IMR-90 (cell line): ENCODE data around the gene RPRM. TPM values are rescaled to one million over a fixed set of nuclear protein-coding genes. Genes with fewer than 3 reads are reported as not detected.

Experiments used
- ATAC-seq: fragments of 200-7000 bp; cut with Tn5 transposase; 2 replicates; pipeline ENCODE4 v1.9.1; 2020; ENCODE audit warnings: low read depth, mild to moderate bottlenecking, moderate library complexity
- BruUV-seq: library from RNA; stranded (reverse); fragments of 400-500 nt; replicated peaks from 2 replicates; lab custom pipeline; 2021; lab: Mats Ljungman, UMichigan
- CTCF ChIA-PET: fragments of 300-600 bp; formaldehyde crosslinking; extraction: SDS; loops from one replicate; lab custom pipeline; 2021; ENCODE audit warnings: antibody characterized with exemption; lab: Yijun Ruan, JAX
- POLR2A ChIA-PET: fragments of 300-600 bp; sonication (Branson Sonifier 250); formaldehyde crosslinking; loops from one replicate; lab custom pipeline; 2022; ENCODE audit warnings: antibody characterized with exemption; ENCODE audit not compliant: unreplicated experiment; lab: Charles Lee
- DNase-seq: peaks from one replicate; pipeline ENCODE4 v3.0.0; 2013
- H2AFZ ChIP-seq: replicated peaks from 2 replicates; pipeline ENCODE3; 2013; ENCODE audit warnings: low read length, mild to moderate bottlenecking; ENCODE audit not compliant: poor library complexity
- H2AK5ac ChIP-seq: 2 replicates; pipeline ENCODE4 v1.6.1; 2013; ENCODE audit warnings: low read depth, low read length, inconsistent platforms
- H2AK9ac ChIP-seq: replicated peaks from 2 replicates; pipeline ENCODE3; 2013; ENCODE audit warnings: mild to moderate bottlenecking, low read depth, low read length, moderate library complexity; ENCODE audit not compliant: poor library complexity
- H2BK120ac ChIP-seq: 2 replicates; pipeline ENCODE4 v1.6.1; 2013; ENCODE audit warnings: low read depth, low read length, inconsistent platforms
- H2BK15ac ChIP-seq: 3 replicates; pipeline ENCODE4 v1.6.1; 2013; ENCODE audit warnings: low read depth, low read length, inconsistent platforms
- H2BK20ac ChIP-seq: 2 replicates; pipeline ENCODE4 v1.6.1; 2013; ENCODE audit warnings: low read depth, mild to moderate bottlenecking, inconsistent platforms, low read length, moderate library complexity
- H2BK5ac ChIP-seq: 2 replicates; pipeline ENCODE4 v1.6.1; 2013; ENCODE audit warnings: mild to moderate bottlenecking, low read depth, low read length, inconsistent platforms; ENCODE audit not compliant: poor library complexity, severe bottlenecking
- H3K14ac ChIP-seq: replicated peaks from 2 replicates; pipeline ENCODE4 v1.6.1; 2013; ENCODE audit warnings: low read depth, low read length, inconsistent platforms
- H3K18ac ChIP-seq: 2 replicates; pipeline ENCODE4 v1.6.1; 2013; ENCODE audit warnings: low read depth, low read length, control low read depth
- H3K23ac ChIP-seq: 2 replicates; pipeline ENCODE4 v1.6.1; 2013; ENCODE audit warnings: low read depth, low read length, inconsistent platforms
- H3K27ac ChIP-seq: 2 replicates; pipeline ENCODE4 v1.5.1; 2013; ENCODE audit warnings: mild to moderate bottlenecking, control low read depth, low read length; ENCODE audit not compliant: insufficient read depth
- H3K27me3 ChIP-seq: 2 replicates; pipeline ENCODE4 v1.6.1; 2013; ENCODE audit warnings: low read length; ENCODE audit not compliant: control insufficient read depth, insufficient read depth
- H3K36me3 ChIP-seq: 2 replicates; pipeline ENCODE4 v1.6.1; 2013; ENCODE audit warnings: low read length, mixed read lengths; ENCODE audit not compliant: control insufficient read depth, insufficient read depth
- H3K4ac ChIP-seq: 2 replicates; pipeline ENCODE4 v1.6.1; 2013; ENCODE audit warnings: low read depth, low read length, inconsistent platforms
- H3K4me1 ChIP-seq: 2 replicates; pipeline ENCODE4 v1.6.1; 2013; ENCODE audit warnings: low read length, mixed read lengths; ENCODE audit not compliant: control insufficient read depth, insufficient read depth
- H3K4me2 ChIP-seq: 2 replicates; pipeline ENCODE4 v1.6.1; 2013; ENCODE audit warnings: low read depth, mild to moderate bottlenecking, control low read depth, low read length, moderate library complexity
- H3K4me3 ChIP-seq: 2 replicates; pipeline ENCODE4 v1.5.1; 2013; ENCODE audit warnings: low read depth, mild to moderate bottlenecking, control low read depth, low read length, moderate library complexity; ENCODE audit not compliant: insufficient read depth
- H3K56ac ChIP-seq: 2 replicates; pipeline ENCODE4 v1.6.1; 2013; ENCODE audit warnings: low read length, inconsistent platforms; ENCODE audit not compliant: insufficient read depth; ENCODE audit errors: extremely low read depth
- H3K79me1 ChIP-seq, 2 experiments: 2 replicates each; pipeline ENCODE4 v1.6.1; 2013; ENCODE audit warnings: low read length in 2 of 2, inconsistent platforms in 1 of 2, low read depth in 1 of 2
- H3K9ac ChIP-seq: 2 replicates; pipeline ENCODE4 v1.6.1; 2013; ENCODE audit warnings: low read depth, low read length, control low read depth
- H3K9me1 ChIP-seq: 2 replicates; pipeline ENCODE4 v1.6.1; 2013; ENCODE audit warnings: low read length, inconsistent platforms; ENCODE audit not compliant: insufficient read depth
- H3K9me3 ChIP-seq: 2 replicates; pipeline ENCODE4 v1.6.1; 2013; ENCODE audit warnings: low read length; ENCODE audit not compliant: control insufficient read depth, insufficient read depth
- H4K20me1 ChIP-seq: 2 replicates; pipeline ENCODE4 v1.6.1; 2013; ENCODE audit warnings: low read length, inconsistent platforms; ENCODE audit not compliant: insufficient read depth
- H4K5ac ChIP-seq: 2 replicates; pipeline ENCODE4 v1.6.1; 2013; ENCODE audit warnings: mild to moderate bottlenecking, low read depth, low read length, control low read depth
- H4K8ac ChIP-seq, 2 experiments: 2 replicates each; pipeline ENCODE4 v1.6.1; 2013; ENCODE audit warnings: low read depth in 2 of 2, low read length in 2 of 2, control low read depth in 1 of 2, inconsistent platforms in 1 of 2
- H4K91ac ChIP-seq: 2 replicates; pipeline ENCODE4 v1.6.1; 2013; ENCODE audit warnings: low read depth, low read length, inconsistent platforms; ENCODE audit not compliant: insufficient read depth
- CEBPB ChIP-seq: IDR thresholded peaks from 2 replicates; pipeline ENCODE4 v1.6.1; 2012; ENCODE audit warnings: low read depth, low read length, improper control_type of control experiment
- FOS ChIP-seq: fragments of 150-350 bp; IDR thresholded peaks from 2 replicates; pipeline ENCODE4 v1.6.1; 2016; ENCODE audit warnings: low read depth, low read length
- MAFK ChIP-seq: IDR thresholded peaks from 2 replicates; pipeline ENCODE4 v1.6.1; 2012; ENCODE audit warnings: low read depth, low read length, improper control_type of control experiment
- RCOR1 ChIP-seq: IDR thresholded peaks from 2 replicates; pipeline ENCODE4 v1.6.1; 2012; ENCODE audit warnings: mild to moderate bottlenecking, low read length, improper control_type of control experiment; ENCODE audit not compliant: insufficient replicate concordance
- WGBS, 2 experiments: methylation state at CpG; one replicate each; pipeline versions ENCODE4 v1.1.5 to v1.1.7; 2013; ENCODE audit warnings: missing lambda C conversion rate in 2 of 2; ENCODE audit not compliant: insufficient read length in 1 of 2; ENCODE audit errors: extremely low coverage in 2 of 2; 5-methylcytosine and 5-hydroxymethylcytosine counted together
- dilution Hi-C: fragments of 300-500 bp; cut with HindIII; formaldehyde crosslinking; loops from one replicate; pipeline ENCODE4 v1.14.3; 2018; ENCODE audit warnings: low sequenced_read_pairs; ENCODE audit not compliant: unreplicated experiment
- in situ Hi-C: fragments of 300-500 bp; cut with MboI; formaldehyde crosslinking; loops from 3 replicates; pipeline ENCODE4 v1.14.3; 2019; ENCODE audit warnings: low sequenced_read_pairs, inconsistent platforms, mixed read lengths
- intact Hi-C: fragments of 100-400 bp; cut with micrococcal nuclease; formaldehyde crosslinking; loops from 2 replicates; pipeline ENCODE4 v1.10.0; 2022
- polyA plus RNA-seq, 3 experiments: library from polyadenylated mRNA; depleted of rRNA; stranded (reverse); fragments of >200 nt; gene quantifications; 2 replicates each; pipeline ENCODE4 v1.2.3, GENCODE V29; 2012; ENCODE audit warnings: low replicate concordance in 1 of 3
- total RNA-seq: library from RNA; depleted of rRNA; stranded (reverse); fragments of >200 nt; gene quantifications from 2 replicates; pipeline ENCODE4 v1.2.3, GENCODE V29; 2012

RPRM gene
- total and polyA plus RNA-seq, 2 of the 4 experiments (the other 2 are of a cell fraction), result not detected

DNA sequence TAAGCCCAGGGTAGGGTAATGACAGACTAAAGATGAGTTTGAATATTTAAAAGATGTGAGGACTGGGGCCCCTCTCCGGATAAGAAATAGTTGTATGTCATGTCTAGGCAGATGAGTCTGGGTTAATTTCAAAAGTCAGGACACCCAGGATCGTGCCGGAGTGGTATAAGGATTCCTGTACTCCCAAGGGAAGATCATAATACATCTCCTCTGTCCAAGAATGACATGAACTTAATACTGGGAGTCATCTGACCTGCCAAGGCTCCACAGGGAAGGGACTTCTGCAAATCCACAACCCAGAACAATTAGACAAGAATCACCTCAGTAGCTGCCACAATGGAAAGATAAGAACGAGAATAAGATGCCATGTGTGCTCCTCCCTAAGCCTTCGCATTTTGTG lies 17.1 kb downstream of the RPRM start:
- Histone ChIP-seq H3K9ac (no peak overlapping the region), H3K4ac (no peak overlapping the region), H2BK15ac (no peak overlapping the region), H3K14ac (no peak overlapping the region), H3K27me3 (no peaks in the 10 kb centered on the region), H4K5ac (no peak overlapping the region), H2BK5ac (no peak overlapping the region), H4K91ac (no peak overlapping the region), H2AK5ac (no peak overlapping the region), H3K4me2 (no peak overlapping the region), H2AFZ (no peak overlapping the region), H3K4me1 (no peaks in the 10 kb centered on the region), H3K27ac (no peak overlapping the region), H2BK120ac (no peak overlapping the region), H2AK9ac (no peak overlapping the region), H3K79me1 (no peaks in the 10 kb centered on the region), H3K36me3 (no peaks in the 10 kb centered on the region), H3K9me1 (no peaks in the 10 kb centered on the region), H3K56ac (no peak overlapping the region), H3K9me3 (no peaks in the 10 kb centered on the region), H2BK20ac (no peak overlapping the region), H4K20me1 (no peaks in the 10 kb centered on the region), H4K8ac (no peak overlapping the region), H3K23ac (no peak overlapping the region), H3K4me3 (no peak overlapping the region), H3K18ac (no peak overlapping the region)
- DNase-seq (no peak), ATAC-seq (no peak)
- no TSS peak for BruUV-seq
- in situ Hi-C loops (no loop called here), intact Hi-C loops (no loop called here), dilution Hi-C loops (no loop called here)
- CTCF ChIA-PET, result no interaction called here
- POLR2A ChIA-PET, result no interaction called here
- no CpG with 5 or more reads among the region's 5 CpGs for whole genome bisulfite sequencing, 2 experiments
- TF ChIP-seq FOS (no peak), MAFK (no peak), CEBPB (no peak), RCOR1 (no peak)
